Kidney (tissue), 14 donors: ENCODE measurements around the gene NUDT22. TPM values are rescaled to one million over a fixed set of nuclear protein-coding genes. Genes with fewer than 3 reads are reported as not detected.

Experiments
- DNase-seq, 5 donors: peaks; one replicate each; pipeline ENCODE4 v3.0.0-alpha.2; 2013 to 2020
- FAIRE-seq: peaks from 2 replicates; lab custom pipeline; 2012; peaks lifted over from hg19 to GRCh38; lab: Jason Lieb, UNC
- H3K27ac ChIP-seq, 2 donors: one replicate each; pipeline ENCODE4 v1.7.0; 2013; ENCODE audit warnings: low read depth in 2 of 2, low read length in 2 of 2, inconsistent platforms in 1 of 2
- H3K27me3 ChIP-seq: one replicate; pipeline ENCODE4 v1.7.1; 2013; ENCODE audit warnings: low read length, inconsistent platforms; ENCODE audit not compliant: control insufficient read depth, insufficient read depth
- H3K36me3 ChIP-seq, 3 donors: one replicate each; pipeline versions ENCODE4 v1.7.0 to v1.7.1; 2013; ENCODE audit warnings: low read length in 3 of 3, control low read depth in 1 of 3, inconsistent platforms in 1 of 3; ENCODE audit not compliant: insufficient read depth in 3 of 3, control insufficient read depth in 2 of 3
- H3K4me1 ChIP-seq, 3 donors: one replicate each; pipeline versions ENCODE4 v1.7.0 to v1.7.1; 2013; ENCODE audit warnings: low read length in 3 of 3, inconsistent platforms in 1 of 3, low read depth in 1 of 3; ENCODE audit not compliant: control insufficient read depth in 2 of 3, insufficient read depth in 2 of 3
- H3K4me3 ChIP-seq, 3 donors: one replicate each; pipeline versions ENCODE4 v1.7.0 to v1.8.1; 2013; ENCODE audit warnings: low read length in 3 of 3, control low read depth in 1 of 3, inconsistent platforms in 1 of 3
- H3K9ac ChIP-seq, 3 donors: one replicate each; pipeline versions ENCODE4 v1.7.0 to v1.7.1; 2013; ENCODE audit warnings: low read length in 3 of 3, control low read depth in 1 of 3, inconsistent platforms in 1 of 3
- H3K9me3 ChIP-seq, 3 donors: one replicate each; pipeline versions ENCODE4 v1.7.0 to v1.7.1; 2013; ENCODE audit warnings: low read length in 3 of 3, control low read depth in 1 of 3, inconsistent platforms in 1 of 3; ENCODE audit not compliant: control insufficient read depth in 2 of 3, insufficient read depth in 1 of 3
- CTCF ChIP-seq: IDR thresholded peaks from 3 replicates; pipeline ENCODE4 v1.5.1; 2012; ENCODE audit warnings: mild to moderate bottlenecking, moderate library complexity, borderline replicate concordance; ENCODE audit not compliant: insufficient read depth; ENCODE audit errors: extremely low read depth
- intact Hi-C: fragments of 100-400 bp; cut with DNase I; formaldehyde crosslinking; loops from one replicate; pipeline ENCODE4 v1.11.1; 2022
- polyA plus RNA-seq: library from polyadenylated mRNA; stranded (reverse); fragments of 350-450 nt; fragmentation: Illumina TruSeq; extraction: RNeasy Lipid Tissue Mini Kit (QIAGEN cat#74804); gene quantifications from one replicate; pipeline ENCODE4 v1.2.3, GENCODE V29; 2014; ENCODE audit warnings: low read depth, low replicate concordance; ENCODE audit not compliant: insufficient read depth
- total RNA-seq: library from RNA; stranded (reverse); fragmentation: NEBNext Ultra II Directional; extraction: Animal tissue kit (Norgen Biotek cat#: 25700); gene quantifications from one replicate; pipeline ENCODE4 v1.2.1, GENCODE V29; 2021
- donor health status: control.
- donor health status: control.
- donor health status: control.
- donor health status: control.
- donor health status: control.
- donor health status: DM: yes; HTN: yes; CAD: no.
- donor health status: Normal renal cell carcinoma (clear cell type).

NUDT22 gene
- total and polyA plus RNA-seq, 2 donors from 2014 or later = 64.5 to 150 TPM

DNA sequence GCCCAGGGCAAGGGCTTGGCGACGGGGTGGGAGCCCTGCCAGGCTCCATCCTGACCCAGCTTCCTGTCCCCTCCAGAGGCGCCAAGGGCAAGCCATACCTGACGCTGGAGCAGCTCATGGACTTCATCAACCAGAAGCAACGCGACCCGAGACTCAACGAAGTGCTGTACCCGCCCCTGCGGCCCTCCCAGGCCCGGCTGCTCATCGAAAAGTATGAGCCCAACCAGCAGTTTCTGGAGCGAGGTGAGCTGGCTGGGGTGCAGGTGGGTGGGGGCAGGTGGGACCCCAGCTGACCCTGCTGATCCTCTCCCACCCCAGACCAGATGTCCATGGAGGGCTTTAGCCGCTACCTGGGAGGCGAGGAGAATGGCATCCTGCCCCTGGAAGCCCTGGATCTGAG lies 30.2 kb downstream of the NUDT22 start:
- FAIRE-seq (no peak), DNase-seq (peak in 1 of 5 donors; percentile 61)
- no peak for TF ChIP-seq CTCF
- intact Hi-C loops = no loop called here
- no peak overlapping the region for H3K9ac ChIP-seq
- H3K27ac ChIP-seq = no peak overlapping the region
- peaks cover 0 to 6% (median 6%) of the 10 kb centered on the region in 3 donors for H3K36me3 ChIP-seq
- H3K4me1 ChIP-seq = peaks cover 0 to 14% (median 5%) of the 10 kb centered on the region in 3 donors
- H3K27me3 ChIP-seq = no peaks in the 10 kb centered on the region
- no peak overlapping the region for H3K4me3 ChIP-seq
- H3K9me3 ChIP-seq = no peaks in the 10 kb centered on the region

DNA sequence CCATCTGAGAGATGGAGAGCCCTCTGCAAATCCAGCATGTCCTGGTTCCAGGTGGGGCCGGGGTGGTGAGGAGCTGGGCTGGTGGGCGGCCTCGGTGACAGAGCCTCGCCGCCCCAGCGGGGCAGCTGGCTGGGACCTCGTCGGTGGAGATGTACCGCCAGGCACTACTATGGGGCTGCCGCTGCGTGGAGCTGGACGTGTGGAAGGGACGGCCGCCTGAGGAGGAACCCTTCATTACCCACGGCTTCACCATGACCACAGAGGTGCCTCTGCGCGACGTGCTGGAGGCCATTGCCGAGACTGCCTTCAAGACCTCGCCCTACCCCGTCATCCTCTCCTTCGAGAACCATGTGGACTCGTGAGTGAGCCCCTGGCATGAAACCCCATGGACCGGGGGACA lies 32.3 kb downstream of the NUDT22 start:
- DNase-seq (peak in 1 of 5 donors; percentile 67), FAIRE-seq (no peak)
- H3K9ac ChIP-seq = no peak overlapping the region
- H3K4me3 ChIP-seq = no peak overlapping the region
- H3K36me3 ChIP-seq = peaks cover 0 to 6% (median 6%) of the 10 kb centered on the region in 3 donors
- H3K4me1 ChIP-seq = peaks cover 0 to 3% (median 0%) of the 10 kb centered on the region in 3 donors
- no peak overlapping the region for H3K27ac ChIP-seq
- intact Hi-C loops = no loop called here
- no peaks in the 10 kb centered on the region for H3K9me3 ChIP-seq
- no peak for TF ChIP-seq CTCF
- no peaks in the 10 kb centered on the region for H3K27me3 ChIP-seq

- FAIRE-seq = no peak
- H3K36me3 ChIP-seq = peaks cover 0 to 6% (median 6%) of the 10 kb centered on the region in 3 donors
- no peak overlapping the region for H3K4me3 ChIP-seq
- H3K9me3 ChIP-seq = no peaks in the 10 kb centered on the region
- H3K9ac ChIP-seq = no peak overlapping the region
- H3K4me1 ChIP-seq = peaks cover 0 to 2% (median 0%) of the 10 kb centered on the region in 3 donors
- no peak overlapping the region for H3K27ac ChIP-seq
- H3K27me3 ChIP-seq = no peaks in the 10 kb centered on the region
- TF ChIP-seq CTCF = no peak
- intact Hi-C loops = no loop called here
- DNase-seq = peak in 1 of 5 donors; percentile 63
These were observed 33.0 kb downstream of the NUDT22 start for GRCh38 chr11:64258946-64259532.

DNA sequence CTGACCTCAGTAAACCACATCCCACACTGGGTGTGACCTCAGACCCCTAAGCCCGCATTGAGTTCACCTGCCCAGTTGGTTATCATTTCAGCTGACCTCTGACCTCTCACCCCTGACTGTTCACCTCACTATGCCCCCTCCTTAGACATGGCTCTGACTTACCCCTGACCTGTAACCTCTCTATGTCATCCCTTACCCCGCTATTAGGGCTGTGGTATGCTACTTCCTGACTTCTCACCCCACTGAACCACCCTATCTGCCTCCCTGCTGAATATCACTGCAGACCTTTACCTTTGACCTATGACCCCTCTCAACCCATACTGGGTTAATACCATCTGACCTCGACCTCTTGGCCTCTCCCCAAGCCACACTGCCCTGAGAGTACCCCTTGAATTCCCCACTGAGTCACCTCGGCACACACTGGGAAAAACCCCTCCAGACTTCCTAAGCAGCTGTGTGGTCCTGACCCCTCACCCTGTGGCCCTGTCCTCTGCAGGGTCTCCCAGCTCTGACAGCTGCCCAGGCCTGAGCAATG lies 33.5 kb downstream of the NUDT22 start:
- FAIRE-seq = no peak
- intact Hi-C loops = no loop called here
- H3K36me3 ChIP-seq = peaks cover 0 to 8% (median 6%) of the 10 kb centered on the region in 3 donors
- H3K4me3 ChIP-seq = no peak overlapping the region
- H3K9ac ChIP-seq = no peak overlapping the region
- DNase-seq = peak in 1 of 5 donors; percentile 17
- no peaks in the 10 kb centered on the region for H3K4me1 ChIP-seq
- no peak overlapping the region for H3K27ac ChIP-seq
- no peaks in the 10 kb centered on the region for H3K9me3 ChIP-seq
- no peaks in the 10 kb centered on the region for H3K27me3 ChIP-seq
- no peak for TF ChIP-seq CTCF
